ENCODE measurements around the gene LPAR1. TPM values are rescaled to one million over a fixed set of nuclear protein-coding genes. Genes with fewer than 3 reads are reported as not detected.

The LPAR1 gene
- total and polyA plus RNA-seq, 2 of the 8 experiments (the other 6 are each of a cell fraction or from before 2014, with no cell fraction given), result 3.4 to 5.1 TPM

GRCh38 chr9:110938242-110938641 is 100.0 kb downstream of the LPAR1 start:
- Histone ChIP-seq H3K4me2 (ENCODE audit: insufficient read depth in 1 of 2, low read depth in 2 of 2, low read length in 2 of 2) (no peak overlapping the region), H3K79me1 (ENCODE audit: low read depth, low read length) (no peaks in the 10 kb centered on the region), H3K4ac (replicated peaks; ENCODE audit: insufficient read length, low read depth, low read length) (no peak overlapping the region), H3K4me1 (replicated peaks in 1 of 4; ENCODE audit: control insufficient read depth in 3 of 4, insufficient read depth in 4 of 4, low read length in 3 of 4) (no peaks in the 10 kb centered on the region), H3K9ac (replicated peaks in 1 of 4; ENCODE audit: extremely low read depth in 1 of 4, low read depth in 3 of 4, low read length in 3 of 4) (no peak overlapping the region), H3K36me3 (ENCODE audit: control insufficient read depth in 2 of 4, insufficient read depth in 4 of 4, low read length in 3 of 4) (no peaks in the 10 kb centered on the region; a peak in 1 of 8 replicates), H3K14ac (ENCODE audit: insufficient read length) (no peak overlapping the region), H2BK12ac (ENCODE audit: low read depth, low read length) (no peak overlapping the region), H4K20me1 (replicated peaks in 1 of 2; ENCODE audit: control insufficient read depth in 1 of 2, insufficient read depth in 2 of 2, low read length in 2 of 2) (no peaks in the 10 kb centered on the region), H4K5ac (ENCODE audit: insufficient read length, low read depth, low read length) (no peak overlapping the region), H4K8ac (ENCODE audit: extremely low read depth, insufficient read depth, low read length) (no peak overlapping the region), H3K56ac (replicated peaks; ENCODE audit: insufficient read length, low read depth, low read length) (no peak overlapping the region), H2BK20ac (ENCODE audit: low read length) (no peak overlapping the region), H3K27ac (ENCODE audit: low read depth, low read length) (no peak overlapping the region), H3K23me2 (ENCODE audit: low read depth, low read length) (peaks cover 1% of the 10 kb centered on the region; the same call in 1 of the 2 replicates), H3K9me3 (ENCODE audit: insufficient read depth in 2 of 2, low read depth in 1 of 2, low read length in 1 of 2) (no peaks in the 10 kb centered on the region), H2BK120ac (replicated peaks; ENCODE audit: low read depth, low read length) (no peak overlapping the region), H2AK5ac (ENCODE audit: low read depth, low read length) (no peak overlapping the region), H3K27me3 (replicated peaks in 1 of 4; ENCODE audit: control insufficient read depth in 3 of 4, extremely low read depth in 1 of 4, insufficient read depth in 3 of 4, low read length in 3 of 4) (no peaks in the 10 kb centered on the region), H2BK15ac (ENCODE audit: low read length) (no peak overlapping the region), H4K91ac (replicated peaks; ENCODE audit: insufficient read length, low read length) (no peak overlapping the region), H3K4me3 (ENCODE audit: extremely low read depth in 1 of 4, insufficient read depth in 2 of 4, low read depth in 3 of 4, low read length in 4 of 4) (no peak overlapping the region), H3K23ac (ENCODE audit: insufficient read length) (no peak overlapping the region), H2BK5ac (ENCODE audit: low read depth, low read length) (no peak overlapping the region), H2AFZ (ENCODE audit: low read length) (no peak overlapping the region), H3K79me2 (ENCODE audit: control insufficient read depth in 1 of 2, insufficient read depth in 2 of 2, low read length in 2 of 2) (no peaks in the 10 kb centered on the region), H3K18ac (ENCODE audit: extremely low read depth, low read length) (no peak overlapping the region)
- TF ChIP-seq BRCA1 (IDR thresholded peaks at IDR 0.05; ENCODE audit: low read depth, low read length), result no peak
- WGBS, 2 experiments (ENCODE audit: extremely low coverage in 1 of 2, insufficient coverage in 1 of 2, insufficient read length in 1 of 2, insufficient replicate concordance in 2 of 2, low coverage in 1 of 2, low lambda C conversion rate in 2 of 2, missing lambda C conversion rate in 1 of 2), result 89% methylated on average over 3 of the region's 3 CpGs; no CpG with 5 or more reads in 1 of the 2 experiments
- CTCF ChIA-PET (ENCODE audit: partially characterized antibody), result interaction anchor here (0.7 kb wide), 1 partner anchor 452 kb away, joined by 3 read pairs; no protein-coding TSS in a partner anchor
- DNase-seq (ENCODE audit: low read depth in 1 of 2, low spot score in 2 of 2), result no peak
- no peak for FAIRE-seq
- POLR2A ChIA-PET (ENCODE audit: partially characterized antibody), result no interaction called here
